Testis (tissue), 2 donors: ENCODE data around the gene RIN1.

ENCODE experiments used
- CTCF ChIP-seq, 3 experiments: fragments of 450-650 bp in 2 of 3; fragments of 200-600 bp in 1 of 3; sonication (generic) in 1 of 3; IDR thresholded peaks; one replicate each; pipeline ENCODE4 v1.5.1; 2016 to 2019; ENCODE audit warnings: antibody characterized with exemption in 3 of 3, mild to moderate bottlenecking in 2 of 3, moderate library complexity in 1 of 3
- POLR2A ChIP-seq: fragments of 450-650 bp; IDR thresholded peaks from one replicate; pipeline ENCODE4 v1.6.1; 2017; ENCODE audit warnings: antibody characterized with exemption, mild to moderate bottlenecking, moderate library complexity

GRCh38 chr11:66316849-66317251 is 19.4 kb downstream of the RIN1 start, which contains the start of gene CD248:
- TF ChIP-seq CTCF (IDR thresholded peaks at IDR 0.05) = no peak
- no peak for TF ChIP-seq POLR2A
